Sigmoid colon (tissue), 7 donors: ENCODE data around the gene IL3. TPM values are rescaled to one million over a fixed set of nuclear protein-coding genes. Genes with fewer than 3 reads are reported as not detected.

ENCODE experiments used
- DNase-seq: peaks from one replicate; pipeline ENCODE4 v3.0.0-alpha.2; 2019
- H3K27ac ChIP-seq, 4 donors: fragments of 200-600 bp; sonication (generic); one replicate each; pipeline ENCODE4 v1.5.1; 2016 to 2019; ENCODE audit warnings: mild to moderate bottlenecking in 1 of 4
- H3K27me3 ChIP-seq, 3 donors: fragments of 200-600 bp; sonication (generic); one replicate each; pipeline ENCODE4 v1.5.1; 2019; ENCODE audit warnings: mild to moderate bottlenecking in 1 of 3
- H3K36me3 ChIP-seq, 4 donors: fragments of 200-600 bp; sonication (generic); one replicate each; pipeline ENCODE4 v1.5.1; 2016 to 2019
- H3K4me1 ChIP-seq, 4 donors: fragments of 200-600 bp; sonication (generic); one replicate each; pipeline ENCODE4 v1.5.1; 2017 to 2019
- H3K4me3 ChIP-seq, 4 donors: fragments of 200-600 bp; sonication (generic); one replicate each; pipeline ENCODE4 v1.5.1; 2017 to 2019; ENCODE audit warnings: mild to moderate bottlenecking in 2 of 4, moderate library complexity in 1 of 4
- H3K9me3 ChIP-seq, 4 donors: fragments of 200-600 bp in 3 of 4; sonication (generic) in 3 of 4; one replicate each; pipeline versions ENCODE4 v1.5.1 to v1.6.1; 2013 to 2019
- CTCF ChIP-seq, 4 experiments: fragments of 450-650 bp in 3 of 4; fragments of 200-600 bp in 1 of 4; IDR thresholded peaks; one replicate each; pipeline ENCODE4 v1.5.1; 2016 to 2019; ENCODE audit warnings: antibody characterized with exemption in 4 of 4, mild to moderate bottlenecking in 3 of 4, moderate library complexity in 2 of 4
- EP300 ChIP-seq, 4 donors: sonication (generic); formaldehyde crosslinking; IDR thresholded peaks; one replicate each; pipeline ENCODE4 v1.6.1; 2017; ENCODE audit warnings: antibody characterized with exemption in 4 of 4
- POLR2A ChIP-seq, 2 donors: fragments of 450-650 bp; IDR thresholded peaks; one replicate each; pipeline ENCODE4 v1.6.1; 2016; ENCODE audit warnings: antibody characterized with exemption in 2 of 2, mild to moderate bottlenecking in 2 of 2, moderate library complexity in 2 of 2
- POLR2AphosphoS5 ChIP-seq, 4 donors: sonication (generic); formaldehyde crosslinking; IDR thresholded peaks; one replicate each; pipeline ENCODE4 v1.6.1; 2017; ENCODE audit warnings: antibody characterized with exemption in 4 of 4
- WGBS, 2 donors: extraction: QIAGEN DNeasy Blood & Tissue Kit; methylation state at CpG; one replicate each; pipeline ENCODE4 v1.1.7; 2013; 5-methylcytosine and 5-hydroxymethylcytosine counted together
- intact Hi-C: fragments of 100-400 bp; cut with DNase I; formaldehyde crosslinking; loops from one replicate; pipeline ENCODE4 v1.15.1; 2023
- polyA plus RNA-seq, 3 donors: library from polyadenylated mRNA; stranded (reverse); fragments of 200-250 nt; gene quantifications; one replicate each; pipeline ENCODE4 v1.2.3, GENCODE V29; 2013
- total RNA-seq, 4 donors: library from RNA; depleted of rRNA; stranded (reverse); fragments of >200 nt; gene quantifications; one replicate each; pipeline ENCODE4 v1.1.0, GENCODE V29; 2016
- donor health status: healthy with polysubstance abuse.
- donor health status: Bipolar disorder and iron deficiency.
- donor health status: healthy.

Gene IL3
- total and polyA plus RNA-seq, 7 donors = not detected

- no peaks in the 10 kb centered on the region for H3K9me3 ChIP-seq
- intact Hi-C loops = no loop called here
- H3K36me3 ChIP-seq = no peaks in the 10 kb centered on the region
- no peak overlapping the region for H3K27ac ChIP-seq
- no peak overlapping the region for H3K4me3 ChIP-seq
- H3K4me1 ChIP-seq = no peaks in the 10 kb centered on the region
- 75 to 77% methylated on average over 8 of the region's 8 CpGs for WGBS, 2 donors
- DNase-seq = no peak
- no peaks in the 10 kb centered on the region for H3K27me3 ChIP-seq
- TF ChIP-seq EP300 (IDR thresholded peaks at IDR 0.05) (no peak), POLR2AphosphoS5 (IDR thresholded peaks at IDR 0.05) (no peak), POLR2A (IDR thresholded peaks at IDR 0.05) (no peak), CTCF (IDR thresholded peaks at IDR 0.05) (no peak)
Measured at GRCh38 chr5:132024789-132025402, 35.6 kb upstream of the IL3 start.

GRCh38 chr5:132025403-132025971, 35.0 kb upstream of the IL3 start:
- no peaks in the 10 kb centered on the region for H3K9me3 ChIP-seq
- H3K4me3 ChIP-seq = no peak overlapping the region
- TF ChIP-seq EP300 (IDR thresholded peaks at IDR 0.05) (no peak), POLR2AphosphoS5 (IDR thresholded peaks at IDR 0.05) (no peak), CTCF (IDR thresholded peaks at IDR 0.05) (no peak), POLR2A (IDR thresholded peaks at IDR 0.05) (no peak)
- no peak for DNase-seq
- H3K36me3 ChIP-seq = no peaks in the 10 kb centered on the region
- H3K27ac ChIP-seq = no peak overlapping the region
- no peaks in the 10 kb centered on the region for H3K27me3 ChIP-seq
- intact Hi-C loops = no loop called here
- WGBS, 2 donors = 89% methylated on average over 7 of the region's 7 CpGs
- no peaks in the 10 kb centered on the region for H3K4me1 ChIP-seq

- H3K4me1 ChIP-seq = no peaks in the 10 kb centered on the region
- H3K27me3 ChIP-seq = no peaks in the 10 kb centered on the region
- DNase-seq = no peak
- no peaks in the 10 kb centered on the region for H3K36me3 ChIP-seq
- no peak overlapping the region for H3K4me3 ChIP-seq
- TF ChIP-seq CTCF (IDR thresholded peaks at IDR 0.05) (no peak), POLR2AphosphoS5 (IDR thresholded peaks at IDR 0.05) (no peak), EP300 (IDR thresholded peaks at IDR 0.05) (no peak), POLR2A (IDR thresholded peaks at IDR 0.05) (no peak)
- no peak overlapping the region for H3K27ac ChIP-seq
- intact Hi-C loops = no loop called here
- WGBS, 2 donors = 79 to 88% methylated on average over 5 of the region's 5 CpGs
- no peaks in the 10 kb centered on the region for H3K9me3 ChIP-seq
Measured at GRCh38 chr5:132026516-132027008, 33.9 kb upstream of the IL3 start.

GRCh38 chr5:132027027-132027426, 33.4 kb upstream of the IL3 start:
- Histone ChIP-seq H3K9me3 (no peaks in the 10 kb centered on the region), H3K4me3 (no peak overlapping the region), H3K27ac (no peak overlapping the region), H3K27me3 (no peaks in the 10 kb centered on the region), H3K4me1 (no peaks in the 10 kb centered on the region), H3K36me3 (no peaks in the 10 kb centered on the region)
- WGBS, 2 donors = 86% methylated on average over 2 of the region's 2 CpGs
- intact Hi-C loops = no loop called here
- no peak for DNase-seq
- TF ChIP-seq POLR2AphosphoS5 (IDR thresholded peaks at IDR 0.05) = no peak
- TF ChIP-seq EP300 (IDR thresholded peaks at IDR 0.05) = no peak
- TF ChIP-seq POLR2A (IDR thresholded peaks at IDR 0.05) = no peak
- TF ChIP-seq CTCF (IDR thresholded peaks at IDR 0.05) = no peak
